A673 (cell line): Measurements from ENCODE around the gene IAH1. TPM values are rescaled to one million over a fixed set of nuclear protein-coding genes. Genes with fewer than 3 reads are reported as not detected.

Experiments
- BruUV-seq: library from RNA; stranded (reverse); fragments of 400-500 nt; replicated peaks from 2 replicates; lab custom pipeline; 2021; lab: Mats Ljungman, UMichigan
- CTCF ChIA-PET: fragments of 300-600 bp; sonication (Branson Sonifier 250); formaldehyde crosslinking; loops from one replicate; lab custom pipeline; 2022; ENCODE audit warnings: antibody characterized with exemption; lab: Charles Lee
- POLR2A ChIA-PET: fragments of 300-600 bp; sonication (Branson Sonifier 250); formaldehyde crosslinking; loops from one replicate; lab custom pipeline; 2022; ENCODE audit warnings: antibody characterized with exemption; ENCODE audit not compliant: low non-redundant PET; lab: Charles Lee
- DNase-seq: peaks from one replicate; pipeline ENCODE4 v3.0.0-alpha.2; 2015; ENCODE audit warnings: low spot score
- H3K27ac ChIP-seq: fragments of 200-600 bp; sonication (generic); 2 replicates; pipeline ENCODE4 v1.5.1; 2016; ENCODE audit warnings: mixed run types, low read depth, mild to moderate bottlenecking, mixed read lengths, antibody characterized with exemption, low read length; ENCODE audit not compliant: poor library complexity, severe bottlenecking
- H3K27me3 ChIP-seq: fragments of 200-600 bp; sonication (generic); replicated peaks from 2 replicates; pipeline ENCODE4 v1.6.1; 2017; ENCODE audit warnings: mixed run types, low read depth, mild to moderate bottlenecking, mixed read lengths, antibody characterized with exemption, low read length; ENCODE audit not compliant: insufficient read depth, poor library complexity
- H3K36me3 ChIP-seq: fragments of 200-600 bp; sonication (generic); 2 replicates; pipeline ENCODE4 v1.6.1; 2016; ENCODE audit warnings: mixed run types, mild to moderate bottlenecking, mixed read lengths, antibody characterized with exemption, low read length; ENCODE audit not compliant: insufficient read depth, poor library complexity, severe bottlenecking
- H3K4me1 ChIP-seq: fragments of 200-600 bp; sonication (generic); 2 replicates; pipeline ENCODE4 v1.6.1; 2017; ENCODE audit warnings: mixed run types, mild to moderate bottlenecking, mixed read lengths, antibody characterized with exemption, low read length; ENCODE audit not compliant: insufficient read depth, poor library complexity, severe bottlenecking
- H3K4me3 ChIP-seq: fragments of 200-600 bp; sonication (generic); 2 replicates; pipeline ENCODE4 v1.5.1; 2016; ENCODE audit warnings: low read depth, mixed run types, mild to moderate bottlenecking, mixed read lengths, low read length; ENCODE audit not compliant: poor library complexity, severe bottlenecking
- H3K9me3 ChIP-seq: fragments of 200-600 bp; sonication (generic); 2 replicates; pipeline ENCODE4 v1.6.1; 2016; ENCODE audit warnings: mixed run types, low read depth, mild to moderate bottlenecking, mixed read lengths, antibody characterized with exemption, low read length; ENCODE audit not compliant: poor library complexity, severe bottlenecking
- EZH2 ChIP-seq: fragments of 200-600 bp; sonication (generic); IDR thresholded peaks from 2 replicates; pipeline ENCODE4 v1.6.1; 2017; ENCODE audit warnings: borderline replicate concordance, low read depth, mild to moderate bottlenecking, mixed read lengths, antibody characterized with exemption, low read length; ENCODE audit not compliant: poor library complexity, severe bottlenecking
- intact Hi-C: fragments of 100-400 bp; cut with micrococcal nuclease; formaldehyde crosslinking; loops from one replicate; pipeline ENCODE4 v1.10.0; 2022; ENCODE audit not compliant: unreplicated experiment
- total RNA-seq: library from RNA; stranded (reverse); gene quantifications from 2 replicates; pipeline ENCODE4 v1.2.3, GENCODE V29; 2021
- TF ChIP-seq, protein P1 (sequence below): fragments of 300-800, 200-600 bp; sonication (generic); conservative IDR thresholded peaks from 2 replicates; pipeline ENCODE4 v1.5.1; 2017; ENCODE audit warnings: low read depth, mild to moderate bottlenecking, antibody characterized with exemption, low read length, moderate library complexity, mixed read lengths

The IAH1 gene
- total RNA-seq, 1 experiment from 2014 or later, result 54.9 TPM

DNA sequence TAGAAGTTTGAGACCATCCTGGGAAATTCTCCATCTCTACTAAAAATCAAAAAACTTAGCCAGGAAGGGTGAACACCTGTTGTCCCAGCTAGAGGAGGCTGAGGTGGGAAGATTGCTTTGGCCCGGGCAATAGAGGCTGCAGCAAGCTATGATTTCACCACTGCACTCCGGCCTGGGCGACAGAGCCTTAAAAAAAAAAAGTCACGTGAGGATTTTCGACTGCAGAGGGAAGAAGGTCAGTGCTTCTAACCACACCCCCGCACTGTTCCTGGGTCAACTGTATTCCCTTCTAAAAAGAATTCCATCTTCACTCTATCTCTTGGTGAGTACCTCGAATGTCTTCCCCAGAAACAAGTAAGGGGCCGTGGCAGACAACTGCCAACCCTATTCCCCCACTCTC lies 49.9 kb downstream of the IAH1 start:
- no TSS peak for BruUV-seq
- H3K36me3 ChIP-seq, result peaks cover 58% of the 10 kb centered on the region

DNA sequence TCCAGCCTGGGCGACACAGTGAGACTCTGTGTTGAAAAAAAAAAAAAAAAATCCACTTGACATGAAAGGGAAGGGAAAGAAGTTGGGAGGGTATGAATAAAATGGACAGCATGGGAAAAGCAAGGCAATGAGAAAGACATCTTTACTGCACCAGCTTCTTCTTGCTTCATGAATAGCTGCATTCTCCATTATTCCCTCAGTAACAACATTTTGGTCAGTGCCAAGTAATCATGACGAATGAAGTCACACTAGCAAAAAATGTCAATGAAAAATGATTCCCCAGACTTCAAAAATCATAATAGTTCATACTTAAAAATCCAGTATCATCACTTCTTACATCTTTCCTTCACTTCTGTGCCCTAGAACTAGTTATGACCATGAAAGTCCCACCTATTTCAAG lies 50.9 kb downstream of the IAH1 start:
- intact Hi-C loops, result no loop called here
- TF ChIP-seq, protein P1, sequence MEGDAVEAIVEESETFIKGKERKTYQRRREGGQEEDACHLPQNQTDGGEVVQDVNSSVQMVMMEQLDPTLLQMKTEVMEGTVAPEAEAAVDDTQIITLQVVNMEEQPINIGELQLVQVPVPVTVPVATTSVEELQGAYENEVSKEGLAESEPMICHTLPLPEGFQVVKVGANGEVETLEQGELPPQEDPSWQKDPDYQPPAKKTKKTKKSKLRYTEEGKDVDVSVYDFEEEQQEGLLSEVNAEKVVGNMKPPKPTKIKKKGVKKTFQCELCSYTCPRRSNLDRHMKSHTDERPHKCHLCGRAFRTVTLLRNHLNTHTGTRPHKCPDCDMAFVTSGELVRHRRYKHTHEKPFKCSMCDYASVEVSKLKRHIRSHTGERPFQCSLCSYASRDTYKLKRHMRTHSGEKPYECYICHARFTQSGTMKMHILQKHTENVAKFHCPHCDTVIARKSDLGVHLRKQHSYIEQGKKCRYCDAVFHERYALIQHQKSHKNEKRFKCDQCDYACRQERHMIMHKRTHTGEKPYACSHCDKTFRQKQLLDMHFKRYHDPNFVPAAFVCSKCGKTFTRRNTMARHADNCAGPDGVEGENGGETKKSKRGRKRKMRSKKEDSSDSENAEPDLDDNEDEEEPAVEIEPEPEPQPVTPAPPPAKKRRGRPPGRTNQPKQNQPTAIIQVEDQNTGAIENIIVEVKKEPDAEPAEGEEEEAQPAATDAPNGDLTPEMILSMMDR, result no peak
- TF ChIP-seq EZH2, result no peak
- Histone ChIP-seq H3K27ac (no peak overlapping the region), H3K4me1 (no peaks in the 10 kb centered on the region), H3K36me3 (peaks cover 48% of the 10 kb centered on the region), H3K4me3 (no peak overlapping the region), H3K9me3 (no peaks in the 10 kb centered on the region), H3K27me3 (no peaks in the 10 kb centered on the region)
- DNase-seq, result no peak
- CTCF ChIA-PET, result no interaction called here
- no TSS peak for BruUV-seq
- POLR2A ChIA-PET, result no interaction called here

More for the DNA sequence above, 49.9 kb downstream of the IAH1 start:
- Histone ChIP-seq H3K4me1 (no peaks in the 10 kb centered on the region), H3K4me3 (no peak overlapping the region), H3K9me3 (no peaks in the 10 kb centered on the region), H3K27me3 (no peaks in the 10 kb centered on the region), H3K27ac (no peak overlapping the region)
- CTCF ChIA-PET, result no interaction called here
- DNase-seq, result no peak
- intact Hi-C loops, result no loop called here
- POLR2A ChIA-PET, result no interaction called here
- no peak for TF ChIP-seq EZH2
- TF ChIP-seq, protein P1, result no peak

DNA sequence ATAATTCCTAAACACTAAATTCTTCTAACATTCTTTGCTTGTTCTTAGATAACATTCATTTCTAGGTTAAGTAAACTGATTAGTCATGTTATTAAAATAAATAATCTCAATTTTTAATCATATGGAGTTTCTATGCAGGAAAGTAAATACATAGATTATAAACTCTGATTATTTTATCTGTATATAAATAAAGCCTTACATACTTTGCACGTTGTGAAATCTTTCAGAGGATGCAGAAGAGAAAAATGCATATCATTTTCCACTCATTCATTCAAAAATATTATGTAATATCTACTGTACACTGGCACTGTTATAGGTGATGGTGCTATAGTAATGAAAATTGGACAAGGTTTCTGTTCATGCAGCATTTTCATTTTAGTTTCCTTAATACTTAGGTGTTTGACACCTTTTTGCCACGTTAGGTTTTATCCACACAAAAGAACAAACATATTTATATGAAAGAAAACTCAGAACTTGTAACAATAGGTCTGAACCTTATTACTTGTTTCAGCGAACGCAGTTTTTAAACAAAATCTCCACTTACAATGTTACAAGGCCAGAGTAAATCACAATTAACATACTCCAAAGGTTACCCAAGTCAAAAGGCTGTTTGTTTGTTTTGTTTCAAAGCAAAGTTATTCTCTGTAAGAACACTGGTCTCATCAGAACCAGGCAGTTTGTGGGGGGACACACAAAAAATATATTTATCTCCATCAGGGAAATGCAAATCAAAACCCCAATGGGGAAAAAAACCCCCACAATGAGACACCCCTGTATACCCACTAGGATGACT lies 53.8 kb downstream of the IAH1 start:
- intact Hi-C loops, result no loop called here
- H3K36me3 ChIP-seq, result peaks cover 37% of the 10 kb centered on the region
- DNase-seq, result no peak
- CTCF ChIA-PET, result no interaction called here
- H3K27me3 ChIP-seq, result no peaks in the 10 kb centered on the region
- no peak overlapping the region for H3K4me3 ChIP-seq
- TF ChIP-seq, protein P1, result no peak
- TF ChIP-seq EZH2, result no peak
- H3K4me1 ChIP-seq, result no peaks in the 10 kb centered on the region
- BruUV-seq, result no TSS peak
- no peak overlapping the region for H3K27ac ChIP-seq
- H3K9me3 ChIP-seq, result no peaks in the 10 kb centered on the region
- POLR2A ChIA-PET, result no interaction called here
